ENCODE data around the gene DBR1. TPM values are rescaled to one million over a fixed set of nuclear protein-coding genes. Genes with fewer than 3 reads are reported as not detected.

DBR1 gene
- total and polyA plus RNA-seq, 7 experiments from 2014 or later = 14.7 to 28.2 (median 20.8) TPM

- no peak overlapping the region for H3K27ac ChIP-seq (ENCODE audit: low read depth, low read length)
- Mint-ChIP-seq H3K4me3 (no peak overlapping the region), H3K36me3 (peaks cover 0 to 3% (median 0%) of the 10 kb centered on the region in 5 donors), H3K4me1 (peaks cover 2 to 13% (median 8%) of the 10 kb centered on the region in 7 donors), H3K27me3 (peaks cover 19 to 65% (median 45%) of the 10 kb centered on the region in 5 donors), H3K27ac (no peak overlapping the region), H3K9me3 (peaks cover 0 to 6% (median 0%) of the 10 kb centered on the region in 11 donors)
- DNase-seq (no peak), ATAC-seq (no peak)
- H3K36me3 ChIP-seq (ENCODE audit: control insufficient read depth in 2 of 3, insufficient read depth in 3 of 3, low read length in 3 of 3) = no peaks in the 10 kb centered on the region
- H3K4me3 ChIP-seq (ENCODE audit: low read length) = no peak overlapping the region
- H3K27me3 ChIP-seq (ENCODE audit: control insufficient read depth in 2 of 2, insufficient read depth in 2 of 2, low read length in 2 of 2) = peaks cover 0 to 4% of the 10 kb centered on the region in 2 donors
- ChIA-PET CTCF (interaction anchor here (1.4 kb wide), 1 partner anchor 46 kb away, joined by 3 read pairs; no protein-coding TSS in a partner anchor), POLR2A (no interaction called here)
- H3K9me3 ChIP-seq (ENCODE audit: control insufficient read depth in 2 of 3, low read length in 3 of 3) = no peaks in the 10 kb centered on the region
- H3K4me1 ChIP-seq (ENCODE audit: control insufficient read depth in 2 of 2, insufficient read depth in 2 of 2, low read length in 2 of 2) = no peaks in the 10 kb centered on the region
- intact Hi-C loops (cut with micrococcal nuclease) = no loop called here
Observed at GRCh38 chr3:138112362-138112761, 62.4 kb downstream of the DBR1 start.

Other genes with a start within 250 kb of the DBR1 start
- gene CLDN18, start 164.8 kb downstream of the DBR1 start, total RNA-seq = not detected
- not detected for gene CLDN18, start 164.8 kb downstream of the DBR1 start, polyA plus RNA-seq
- under 1 TPM in 1 of 5 experiments, not detected in 4; 0.15 TPM for gene DZIP1L, start 59.3 kb downstream of the DBR1 start, total RNA-seq
- not detected for gene DZIP1L, start 59.3 kb downstream of the DBR1 start, polyA plus RNA-seq
- gene A4GNT, start 42.5 kb downstream of the DBR1 start, total RNA-seq = not detected
- gene A4GNT, start 42.5 kb downstream of the DBR1 start, polyA plus RNA-seq = not detected
- gene ARMC8, start 12.4 kb upstream of the DBR1 start, total RNA-seq = 10 to 100 TPM; 51.9 to 72.3 (median 67.0) TPM
- 10 to 100 TPM; 43.3 to 44.1 TPM for gene ARMC8, start 12.4 kb upstream of the DBR1 start, polyA plus RNA-seq
- gene NME9, start 154.9 kb upstream of the DBR1 start, total RNA-seq = 1 to 10 TPM in 2 of 5 experiments, under 1 TPM in 2, not detected in 1; 0.69 to 2.0 (median 1.2) TPM
- under 1 TPM; 0.52 to 0.71 TPM for gene NME9, start 154.9 kb upstream of the DBR1 start, polyA plus RNA-seq
- gene MRAS, start 173.7 kb upstream of the DBR1 start, total RNA-seq = 1 to 10 TPM in 2 of 5 experiments, under 1 TPM in 3; 0.05 to 4.9 (median 0.80) TPM
- gene MRAS, start 173.7 kb upstream of the DBR1 start, polyA plus RNA-seq = not detected

Data from naive thymus-derived CD4-positive, alpha-beta T cell (primary cell).